HK-2 (cell line): Measurements from ENCODE around the gene ATXN1.
"Not testable (repeated sequence)": the region's sequence is repeated elsewhere in the genome, so short reads cannot be mapped to it uniquely, and the experiment has no call there.

Experiments used
- DNase-seq: peaks from one replicate; pipeline ENCODE4 v3.0.0-alpha.2; 2018; ENCODE audit not compliant: unreplicated experiment

ATXN1 gene

DNA sequence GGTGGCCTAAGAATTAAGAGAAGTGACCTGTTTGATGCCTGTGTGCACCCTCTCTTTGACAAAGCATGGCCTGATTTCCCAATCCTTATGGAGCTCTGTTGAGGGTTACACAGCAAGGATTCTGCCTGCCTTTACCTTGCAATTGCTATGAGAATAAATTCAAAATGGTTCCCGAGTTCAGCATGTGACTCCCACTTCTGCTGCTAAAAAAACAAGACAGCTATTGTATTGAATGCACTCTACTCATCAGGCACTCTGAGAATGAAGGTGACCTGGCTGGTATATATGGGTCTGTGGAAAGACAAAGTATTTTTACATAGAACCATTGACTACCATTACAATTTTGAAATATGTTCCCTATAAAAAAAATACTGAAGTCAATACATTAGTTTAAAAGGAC lies 190.3 kb downstream of the ATXN1 start:
- DNase-seq, result no peak

DNA sequence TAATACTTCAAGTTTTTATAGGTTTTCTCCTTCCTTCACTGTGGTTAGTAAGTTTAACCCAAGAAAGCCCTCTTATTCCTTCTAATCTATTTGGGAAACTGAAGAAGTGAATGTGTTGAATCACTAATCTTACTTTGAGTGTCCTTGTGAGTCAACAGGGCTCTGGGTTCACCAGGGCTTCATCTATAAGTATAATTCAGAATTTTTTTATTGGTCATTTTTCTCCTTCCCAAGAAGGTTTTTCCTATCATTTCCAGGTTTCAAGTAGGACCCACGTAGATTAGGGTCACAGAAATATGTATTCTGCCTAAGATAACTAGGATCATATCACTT lies 191.1 kb downstream of the ATXN1 start:
- no peak for DNase-seq

DNA sequence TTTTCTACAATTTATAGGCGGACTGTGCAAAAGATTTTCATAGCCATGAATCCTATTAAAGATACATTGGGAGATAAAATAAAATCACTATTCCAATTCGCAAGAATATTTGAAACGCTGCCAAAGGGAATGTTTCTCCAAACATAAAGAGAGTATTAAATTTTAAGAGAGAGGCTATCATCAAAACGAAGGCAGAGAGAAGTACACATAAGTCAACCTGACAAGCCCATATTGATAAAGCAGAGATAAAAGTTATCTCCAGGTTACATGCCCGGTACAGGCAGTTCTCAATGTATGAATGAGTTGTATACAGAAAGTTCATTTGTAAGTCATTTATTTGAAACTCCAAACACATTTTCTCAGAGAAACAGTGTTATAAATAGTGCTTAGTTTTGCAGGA lies 193.1 kb downstream of the ATXN1 start:
- no peak for DNase-seq

DNA sequence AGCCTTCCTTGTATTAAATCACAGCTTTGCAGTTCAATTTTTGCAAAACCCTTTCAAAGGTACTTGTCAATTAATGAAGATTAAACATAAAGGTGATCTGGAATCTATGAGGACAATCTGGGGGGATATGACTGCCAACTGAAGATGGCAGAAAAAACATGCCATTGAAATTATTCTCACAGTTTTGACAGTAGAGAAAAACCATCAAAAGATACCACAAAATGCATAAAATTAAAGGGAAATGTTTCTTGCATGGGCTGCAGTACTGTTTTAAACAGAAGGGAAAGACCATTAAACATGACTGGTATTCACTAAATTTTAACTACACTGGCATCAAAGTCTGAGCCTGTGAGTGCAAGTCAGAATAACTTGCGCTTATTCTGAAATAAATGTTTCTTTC lies 194.2 kb downstream of the ATXN1 start:
- DNase-seq, result no peak

DNA sequence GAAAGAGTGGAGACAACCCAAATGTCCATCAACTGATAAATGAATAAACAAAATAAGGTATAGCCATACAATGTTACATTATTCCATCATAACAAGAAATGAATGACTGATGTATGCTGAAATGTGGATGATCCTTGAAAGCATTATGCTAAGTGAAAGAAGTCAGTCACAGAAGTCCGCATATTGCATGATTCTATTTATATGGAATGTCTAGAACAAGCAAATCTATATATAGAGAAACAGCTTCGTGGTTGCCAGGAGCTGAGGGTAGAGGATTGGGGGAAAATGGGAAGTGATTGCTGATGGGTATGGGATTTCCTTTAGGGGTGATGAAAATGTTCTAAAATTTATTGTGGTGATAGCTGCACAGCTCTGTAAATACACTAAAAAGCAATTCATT lies 196.8 kb downstream of the ATXN1 start:
- no peak for DNase-seq

DNA sequence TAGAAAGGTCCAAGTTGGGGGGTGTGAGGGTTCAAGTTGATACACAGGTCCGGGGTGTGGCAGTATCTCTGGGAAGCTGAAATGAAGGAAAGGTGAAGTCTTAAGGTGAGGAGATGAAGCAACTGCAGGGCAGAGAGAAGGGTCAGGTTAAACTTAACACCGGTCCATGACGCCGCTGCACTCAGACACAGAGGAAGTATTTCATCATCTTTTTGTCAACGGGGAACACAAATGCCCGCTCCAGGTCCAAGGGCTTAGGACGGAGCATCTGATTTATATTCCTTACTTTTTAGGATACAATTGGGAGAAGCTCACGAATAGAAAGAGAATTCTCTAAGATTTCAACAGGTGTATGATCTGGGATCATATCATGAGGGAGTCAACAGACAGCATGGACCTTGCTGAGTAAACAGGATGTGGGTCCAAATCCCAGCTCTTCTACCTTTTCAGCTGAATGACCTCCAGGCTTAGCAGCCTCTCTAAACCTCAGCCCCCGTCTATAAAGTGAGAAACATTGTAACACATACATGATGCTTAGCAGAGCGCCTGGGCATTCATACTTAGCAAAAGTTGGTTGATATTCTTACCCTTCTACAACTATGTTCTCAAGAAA lies 197.5 kb downstream of the ATXN1 start:
- no peak for DNase-seq

DNA sequence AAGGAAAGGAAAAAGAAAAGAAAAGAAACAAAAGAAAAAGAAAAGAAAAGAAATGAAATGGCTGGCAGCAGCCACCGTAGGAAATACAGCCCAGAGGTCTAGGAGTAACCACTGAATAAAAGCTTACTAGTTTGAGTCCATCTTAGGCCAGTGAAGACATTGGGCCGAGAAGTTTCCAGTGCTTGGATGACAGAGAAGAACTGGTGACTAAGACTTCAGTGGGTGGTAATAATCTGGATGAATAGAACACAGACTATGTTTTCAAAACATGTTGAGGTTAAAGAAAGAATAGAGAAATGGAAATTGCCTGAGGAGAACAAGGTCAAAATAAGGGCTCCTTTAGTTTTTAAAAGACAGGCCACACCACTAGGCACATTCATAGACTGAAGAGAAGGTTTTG lies 198.8 kb downstream of the ATXN1 start:
- no peak for DNase-seq

DNA sequence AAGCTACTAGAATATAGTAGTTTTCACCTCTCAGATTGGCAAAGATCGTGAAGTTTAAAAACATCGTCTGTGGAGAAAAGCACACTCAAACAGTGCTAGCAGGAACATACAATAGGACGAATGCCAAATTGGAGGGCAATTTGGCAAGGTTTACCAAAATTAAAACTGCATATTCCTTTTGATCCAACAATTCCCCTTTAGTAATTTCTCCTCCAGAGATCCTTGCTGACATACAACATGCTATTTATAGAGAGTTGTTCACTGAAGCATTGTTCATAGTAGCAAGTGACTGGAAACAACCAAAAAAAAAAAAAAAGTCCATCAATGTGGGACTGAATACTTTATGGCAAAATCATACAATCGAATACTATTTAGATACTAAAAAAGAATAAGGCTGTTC lies 202.2 kb downstream of the ATXN1 start:
- DNase-seq, result no peak

DNA sequence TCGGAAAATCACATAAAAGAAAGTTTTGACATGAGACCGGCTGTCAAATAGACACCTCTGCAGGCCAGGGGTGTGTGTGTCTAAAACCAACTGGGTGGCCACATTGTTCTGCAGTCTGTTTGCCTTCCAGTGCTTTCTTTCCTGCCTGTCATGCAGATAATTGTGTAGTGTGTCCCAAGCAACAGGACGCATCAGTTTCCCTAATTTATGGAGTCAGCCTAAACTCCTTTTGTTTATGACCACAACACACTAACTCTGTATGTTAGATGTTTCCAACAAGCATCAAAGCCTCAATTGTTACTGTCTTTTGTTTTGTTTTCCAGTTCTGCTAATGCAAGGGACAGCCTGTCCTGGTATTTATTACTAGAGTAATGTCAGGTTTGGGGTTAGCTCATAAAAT lies 205.7 kb downstream of the ATXN1 start:
- no peak for DNase-seq

DNA sequence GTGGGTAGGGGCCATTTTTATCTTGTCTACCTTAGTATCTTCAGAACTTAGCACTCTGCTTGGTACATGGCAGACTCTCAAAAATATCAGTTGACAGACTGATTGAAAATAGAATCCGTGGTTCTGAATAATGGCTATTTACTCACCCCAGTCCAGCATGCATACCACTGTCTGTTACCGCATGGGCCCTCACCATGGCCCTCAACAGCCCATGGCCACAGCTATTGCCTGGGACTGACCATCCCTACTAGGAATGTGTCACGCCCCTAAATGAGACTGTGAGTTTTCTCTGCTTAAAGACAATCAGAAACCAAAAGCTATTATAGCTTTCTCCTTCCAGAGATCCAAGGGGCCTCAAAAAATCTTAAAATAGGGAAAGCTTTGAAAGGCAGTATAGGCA lies 207.7 kb downstream of the ATXN1 start:
- DNase-seq, result no peak

DNA sequence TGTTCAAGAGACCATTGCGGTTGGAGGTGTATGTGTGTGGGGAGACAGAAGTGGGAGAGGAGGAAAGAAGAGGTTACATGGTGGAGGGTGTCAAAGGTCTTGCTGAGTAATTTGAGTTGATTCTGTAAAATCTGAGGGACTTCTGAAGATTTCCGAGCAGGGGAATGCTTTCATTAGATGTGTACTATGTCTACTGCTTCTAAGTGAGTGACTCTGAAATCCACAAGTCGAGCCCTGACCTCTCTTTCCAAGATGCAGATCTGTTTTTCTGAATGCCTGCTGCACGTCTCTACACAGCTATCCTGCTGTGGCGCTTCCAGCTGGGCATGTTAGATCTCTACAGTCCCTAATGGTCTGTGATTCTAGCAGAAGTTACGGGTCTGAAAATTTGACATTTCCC lies 209.8 kb downstream of the ATXN1 start:
- no peak for DNase-seq

DNA sequence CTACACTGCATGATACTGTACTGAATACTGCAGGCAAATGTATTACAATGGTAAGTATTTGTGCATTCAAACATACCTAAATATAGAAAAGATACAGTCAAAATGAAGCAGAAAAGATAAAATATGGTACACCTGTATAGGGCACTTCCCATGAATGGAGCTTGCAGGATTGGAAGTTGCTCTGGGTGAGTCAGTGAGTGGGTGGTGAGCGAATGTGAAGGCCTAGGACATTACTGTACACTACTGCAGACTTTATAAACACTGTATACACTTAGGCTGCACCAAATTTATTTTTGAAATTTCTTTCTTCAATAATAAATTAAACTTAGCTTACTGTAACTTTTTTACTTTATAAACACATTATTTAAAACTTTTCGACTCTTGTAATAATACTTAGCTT lies 213.1 kb downstream of the ATXN1 start:
- DNase-seq, result no peak

DNA sequence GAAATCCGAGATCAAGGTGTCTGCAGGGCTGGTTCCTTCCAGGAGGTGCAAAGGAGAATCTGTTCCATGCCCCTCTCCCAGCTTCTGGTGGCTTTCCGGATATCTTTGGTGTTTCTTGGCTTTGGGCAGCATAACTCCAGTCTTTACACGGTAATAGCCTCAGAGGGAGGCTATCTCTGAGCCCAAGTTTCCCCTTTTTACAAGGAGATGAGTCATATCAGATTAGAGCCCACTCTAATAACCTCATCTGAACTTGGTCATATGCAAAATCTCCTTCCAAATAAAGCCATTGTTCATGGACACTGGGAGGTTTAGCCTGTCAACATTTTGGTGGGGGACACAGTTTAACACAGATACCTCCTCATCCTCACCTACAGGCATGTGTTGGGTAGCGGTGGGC lies 213.7 kb downstream of the ATXN1 start:
- DNase-seq, result no peak

DNA sequence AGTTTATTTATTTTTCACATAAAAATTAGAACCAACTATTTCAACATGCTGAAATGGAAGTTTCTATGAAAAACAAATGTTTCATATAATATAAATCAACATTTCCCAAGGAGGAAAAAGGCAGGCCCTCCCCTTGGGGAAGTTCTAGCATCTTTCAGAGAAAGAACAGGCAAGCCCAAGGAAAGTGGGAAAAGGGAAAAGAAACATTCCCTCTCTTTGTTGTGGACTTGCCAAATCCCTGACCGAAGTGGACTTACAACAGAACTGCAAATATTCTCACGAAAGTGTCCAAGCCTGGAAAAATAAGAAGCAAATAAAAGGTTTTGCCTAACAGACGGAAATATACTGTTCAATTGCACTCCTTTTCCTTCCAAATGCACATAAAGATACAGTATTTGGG lies 214.4 kb downstream of the ATXN1 start:
- DNase-seq, result no peak

DNA sequence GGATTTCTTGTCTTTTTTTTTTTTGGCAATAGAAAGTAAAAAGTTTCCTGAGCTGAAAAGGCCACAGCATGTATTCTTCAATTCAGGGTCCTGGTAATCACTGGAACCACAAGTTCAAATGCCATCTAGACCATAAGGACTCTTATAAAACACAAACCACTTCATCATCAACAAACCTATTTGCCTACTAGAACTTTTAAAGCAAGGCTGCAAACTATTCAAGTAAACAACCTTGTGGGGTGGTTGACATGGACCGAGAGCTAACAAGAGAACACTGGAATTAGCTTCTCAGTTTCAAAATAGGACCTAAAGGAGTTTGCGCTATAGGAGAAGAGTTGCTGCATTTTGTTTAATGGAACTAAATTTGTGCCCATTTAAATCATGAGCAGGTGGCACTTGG lies 215.9 kb downstream of the ATXN1 start:
- DNase-seq, result no peak

DNA sequence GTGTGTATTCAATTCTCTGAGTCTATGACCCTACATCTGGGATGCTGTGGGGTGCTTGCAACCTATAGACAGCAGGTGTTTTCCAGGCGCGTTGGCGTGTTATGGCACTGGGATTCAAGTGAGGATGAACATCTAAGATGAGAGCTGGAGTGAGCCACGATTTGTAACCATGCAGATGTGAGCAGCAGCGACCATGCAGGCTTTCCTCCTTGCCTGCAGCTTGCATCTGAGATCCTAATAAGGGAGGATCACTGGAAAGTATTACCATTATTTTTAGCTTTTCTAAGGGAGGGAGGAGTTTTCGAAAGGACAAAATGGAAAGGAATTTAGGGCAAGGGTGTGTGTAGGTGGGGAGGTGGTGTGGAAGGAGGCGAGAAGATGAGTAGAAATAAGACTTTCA lies 216.7 kb downstream of the ATXN1 start:
- DNase-seq, result no peak

DNA sequence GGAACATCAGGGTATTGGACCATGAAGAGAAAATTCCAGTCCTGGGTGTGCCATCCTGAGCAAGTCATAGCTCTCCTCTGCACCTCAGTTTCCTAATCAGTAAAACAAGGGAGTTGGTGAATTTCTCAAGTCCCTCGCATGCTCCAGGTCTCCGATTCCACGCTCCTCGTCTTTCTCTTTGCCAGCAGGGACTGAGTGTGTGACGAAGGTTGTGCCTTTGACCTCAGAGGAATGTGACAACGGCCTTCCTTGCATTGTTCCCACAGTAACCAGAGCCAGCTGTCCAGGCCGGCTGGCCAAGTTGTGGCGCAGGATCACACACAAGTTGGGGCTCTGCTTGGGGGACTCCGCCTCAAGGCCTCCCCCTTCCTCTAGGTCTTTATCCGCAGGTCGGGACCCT lies 217.3 kb downstream of the ATXN1 start:
- peak; percentile 7 for DNase-seq

DNA sequence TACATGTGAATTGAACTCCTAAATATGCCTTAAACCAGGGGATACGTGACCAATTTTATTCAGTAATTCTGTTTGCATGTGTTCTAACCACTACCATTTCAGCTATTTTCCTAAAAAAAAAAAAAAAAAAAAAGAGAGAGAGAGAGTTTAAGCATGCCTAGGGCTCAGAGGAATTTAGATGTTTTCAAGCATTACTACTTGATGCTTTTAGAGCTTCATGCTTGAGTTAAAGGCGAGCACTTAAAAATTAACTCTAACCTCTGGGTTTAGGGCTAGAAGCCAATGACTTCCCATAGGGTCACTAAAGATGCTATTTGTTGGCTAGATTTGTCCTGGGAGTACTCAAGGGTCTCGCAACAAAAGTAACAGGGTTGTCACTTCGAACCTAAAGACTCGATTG lies 217.7 kb downstream of the ATXN1 start:
- no peak for DNase-seq

DNA sequence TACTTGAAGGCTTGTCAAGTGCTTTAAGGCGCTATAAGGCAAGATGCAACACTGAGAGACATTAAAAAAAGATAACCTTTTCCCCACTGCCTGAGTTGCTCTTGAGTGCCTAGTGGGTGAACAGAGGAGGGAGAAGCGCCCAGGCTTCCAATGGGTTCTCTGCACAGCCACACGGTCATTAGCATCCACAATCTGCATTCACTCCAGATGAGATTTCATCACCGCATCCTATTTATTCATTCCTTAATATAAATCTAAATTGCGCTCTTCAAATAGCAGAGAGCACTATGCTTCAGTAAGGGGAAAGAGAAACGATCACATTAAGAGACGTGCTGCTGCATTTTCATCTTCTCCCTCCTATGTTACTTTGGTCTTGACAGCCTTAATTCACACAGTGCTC lies 219.2 kb downstream of the ATXN1 start:
- no peak for DNase-seq

DNA sequence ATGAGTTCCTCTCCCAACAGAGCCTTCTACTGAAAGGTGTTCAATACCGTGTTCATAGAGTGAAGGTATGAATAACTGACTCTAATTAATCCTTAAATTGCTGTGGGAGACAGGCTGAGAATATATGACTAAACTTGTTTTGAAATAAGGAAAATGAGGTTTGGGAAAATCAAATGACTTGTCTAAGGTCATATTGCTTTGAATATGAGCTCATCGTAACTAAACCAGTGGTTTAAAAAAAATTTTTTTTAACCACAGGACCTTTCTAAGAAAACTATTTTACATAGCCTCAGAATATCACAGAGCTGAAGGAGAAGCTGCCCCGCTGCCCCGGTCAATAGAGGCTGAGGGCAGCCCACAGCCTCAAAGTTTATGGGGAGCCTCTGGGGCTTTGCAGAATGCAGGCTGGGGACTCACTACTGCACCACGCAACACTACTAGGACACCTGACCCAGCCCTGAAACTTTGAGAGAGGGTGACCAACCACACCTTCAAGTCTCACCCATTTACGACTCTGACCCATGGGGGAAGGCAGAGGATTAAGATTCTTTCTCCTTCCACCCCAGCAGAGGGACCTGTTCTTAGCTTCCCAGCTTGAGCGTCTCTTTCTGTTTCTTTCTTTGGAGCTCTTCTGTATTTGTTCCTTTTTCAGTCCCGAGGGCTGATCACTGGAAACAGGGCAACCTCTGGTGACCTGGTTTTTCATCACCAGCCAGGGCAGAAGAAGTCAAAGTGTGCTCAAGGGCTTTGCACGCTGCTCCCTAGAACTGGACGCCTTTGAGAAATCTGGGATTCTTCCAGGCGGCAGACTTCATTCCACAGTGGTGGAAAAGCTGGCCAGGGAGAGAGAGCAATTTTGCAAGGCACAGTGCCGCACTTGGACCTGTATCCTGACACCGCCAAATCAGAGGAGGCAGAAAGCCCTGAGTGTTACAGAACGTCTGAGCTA lies 220.2 kb downstream of the ATXN1 start:
- DNase-seq, result no peak

DNA sequence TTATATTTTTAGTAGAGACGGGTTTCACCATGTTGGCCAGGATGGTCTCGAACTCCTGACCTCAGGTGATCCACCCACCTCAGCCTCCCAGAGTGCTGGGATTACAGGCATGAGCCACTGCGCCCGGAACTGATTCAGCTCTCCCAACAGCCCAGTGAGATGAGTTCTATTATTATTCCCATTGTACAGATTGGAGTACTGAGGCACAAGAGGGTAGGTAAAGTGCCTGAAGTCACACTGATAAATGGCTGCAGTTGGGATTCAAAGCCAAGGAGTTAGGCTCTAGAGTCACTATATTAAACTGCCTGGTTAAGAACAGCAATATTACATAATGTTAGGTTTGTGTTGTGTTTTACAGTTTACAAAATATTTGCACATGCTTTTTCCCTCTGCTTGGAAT lies 220.9 kb downstream of the ATXN1 start:
- not testable (repeated sequence) for DNase-seq

DNA sequence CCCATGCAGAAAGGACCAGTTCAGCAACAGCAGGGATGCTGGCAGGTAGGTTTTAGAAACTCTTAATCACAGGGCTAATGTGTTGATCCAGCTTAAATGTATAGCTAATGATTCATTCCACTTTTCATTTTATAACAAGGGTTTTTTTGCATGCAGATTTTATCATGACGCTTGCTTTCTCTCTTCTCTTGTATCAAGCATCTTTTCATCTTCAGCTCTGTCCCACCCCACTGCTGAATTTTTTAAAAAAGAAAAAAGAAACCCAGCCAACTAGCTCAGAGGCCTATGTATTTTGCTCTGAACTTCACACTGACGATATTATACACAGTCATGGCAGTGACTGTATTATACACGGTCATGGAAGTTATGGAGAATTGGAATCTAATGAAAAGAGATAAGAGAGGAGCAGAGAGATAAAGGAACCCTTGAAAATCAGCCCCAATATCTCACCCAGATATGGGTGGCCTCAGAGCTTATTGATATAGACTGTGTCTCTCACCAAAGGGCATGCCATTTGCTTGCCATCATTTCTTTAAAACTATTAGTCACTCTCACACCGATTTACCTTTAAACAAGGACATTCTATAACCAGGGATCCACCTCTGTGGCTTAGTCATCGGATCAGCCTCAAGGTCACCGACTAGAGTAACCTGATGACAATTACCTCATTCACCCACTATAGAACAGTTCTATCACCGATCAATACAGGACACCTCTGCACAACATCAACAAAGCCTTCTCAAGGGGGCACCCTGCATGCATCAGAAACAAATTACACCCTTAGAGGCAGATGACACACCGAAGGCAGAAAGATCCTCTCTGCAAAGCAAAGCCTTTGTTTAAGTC lies 222.0 kb downstream of the ATXN1 start:
- no peak for DNase-seq

DNA sequence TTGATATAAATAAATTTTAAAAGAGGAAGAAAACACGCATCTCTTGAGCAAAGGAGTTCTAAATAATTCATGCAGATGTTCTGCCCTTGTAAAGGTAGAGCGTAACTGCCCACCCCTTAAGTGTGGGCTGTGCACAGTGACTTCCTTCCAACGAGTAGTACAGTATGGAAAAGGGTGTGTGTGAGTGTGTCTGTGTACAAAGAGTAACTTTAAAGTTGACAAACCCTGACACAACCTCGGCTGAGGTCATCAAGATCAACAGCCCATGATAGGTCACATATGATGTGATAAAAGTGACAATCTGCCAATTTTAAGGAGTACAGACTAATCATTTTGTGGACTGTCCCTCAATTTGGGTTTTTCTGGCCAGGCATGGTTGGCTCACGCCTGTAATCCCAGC lies 225.7 kb downstream of the ATXN1 start:
- DNase-seq, result no peak
